Limb (tissue), 2 donors: ENCODE data around the gene SLC30A7.

Experiments used
- DNase-seq, 2 donors: peaks; one replicate each; pipeline ENCODE4 v3.0.0-alpha.2; 2016; ENCODE audit errors: extremely low spot score in 2 of 2

The SLC30A7 gene

DNA sequence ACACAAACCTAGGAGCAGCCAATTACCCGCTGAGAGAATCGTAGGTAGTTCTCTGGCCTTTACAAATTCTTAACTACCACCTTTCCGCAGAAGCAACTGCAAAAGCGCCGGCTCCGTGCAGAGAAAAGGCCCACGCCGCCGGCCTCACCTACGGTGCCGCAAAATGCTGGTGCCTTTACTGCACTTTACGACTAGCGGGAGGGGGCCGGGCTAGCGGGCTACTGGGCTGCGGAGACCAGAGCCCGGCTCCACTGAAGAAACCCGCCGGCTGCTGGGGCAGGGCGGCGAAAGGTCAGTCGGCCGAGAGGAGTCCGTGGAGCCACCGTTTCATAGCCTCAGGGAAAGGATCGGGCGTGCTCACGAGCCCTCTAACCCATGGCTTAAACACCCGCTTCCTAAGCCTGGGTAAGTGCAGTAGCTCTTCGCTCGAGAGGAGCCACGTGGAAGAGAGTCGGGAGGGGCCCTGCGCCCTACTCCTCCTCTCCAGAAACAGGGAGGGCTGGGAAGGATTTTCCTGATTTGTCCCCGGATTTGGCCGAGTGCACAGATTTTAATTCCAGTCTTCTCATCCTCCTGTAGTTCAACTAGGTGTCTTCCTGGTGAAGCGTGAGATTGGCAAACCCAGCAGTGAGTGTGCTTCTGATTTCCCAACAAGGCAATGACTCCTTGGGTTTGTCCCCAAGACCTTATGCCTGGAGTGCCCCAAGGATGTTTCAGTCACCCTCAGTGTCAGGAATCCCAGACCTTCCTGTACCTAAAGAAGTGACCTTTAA is 130.0 kb downstream of the SLC30A7 start, which contains the start of gene DPH5:
TSS of gene DPH5 (minus strand) at position 128 of the 773 bp plus-strand sequence. CDS start 341 bp downstream, outside the sequence.
- DNase-seq = peak; percentile 89 to 93

GRCh38 chr1:101026430-101026788 is 130.5 kb downstream of the SLC30A7 start:
- DNase-seq = no peak

DNA sequence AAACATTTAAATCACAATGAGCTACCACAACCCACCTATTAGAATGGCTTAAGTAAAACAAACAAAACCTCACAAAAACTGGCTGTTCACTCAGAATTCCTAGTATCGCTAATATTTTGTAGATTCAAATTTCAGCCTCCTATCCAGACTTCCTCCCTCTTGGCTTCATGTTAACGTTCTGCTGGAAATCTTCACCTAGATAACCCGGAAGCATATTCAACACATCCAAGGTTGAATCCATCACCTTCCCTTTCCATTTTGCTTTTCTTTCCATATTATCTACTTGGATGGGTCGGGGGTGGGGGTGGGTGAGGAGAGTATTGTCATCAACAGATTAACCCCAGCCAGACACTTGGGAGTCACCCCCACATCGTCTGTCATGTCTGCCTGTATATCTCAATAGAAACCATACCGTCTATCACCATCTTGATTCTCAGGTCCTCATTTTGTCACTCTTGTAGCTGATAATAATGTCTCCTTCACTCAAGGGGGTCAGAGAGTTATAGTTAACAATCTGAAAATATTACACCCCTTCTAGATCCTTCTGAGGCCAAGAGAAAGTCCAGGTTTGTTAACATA is 131.4 kb downstream of the SLC30A7 start:
- DNase-seq = no peak

DNA sequence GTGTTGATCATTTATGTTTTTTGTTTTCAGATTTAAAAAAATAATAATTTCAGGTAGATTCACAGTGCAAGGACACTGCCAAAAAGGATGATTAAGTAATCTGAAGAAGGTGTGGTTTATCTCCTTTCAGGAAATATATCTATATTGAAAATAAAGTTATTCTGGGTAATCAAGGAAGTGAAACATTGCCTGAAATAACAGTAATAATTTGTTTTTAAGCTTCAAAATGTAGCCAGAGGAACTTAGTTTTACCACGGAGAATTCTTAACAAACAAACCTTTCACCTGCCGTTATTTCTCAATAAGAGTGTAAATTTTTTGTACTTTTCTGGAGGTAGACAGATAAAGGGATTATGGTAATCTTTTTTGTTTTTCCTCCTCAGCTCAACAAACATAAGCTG is 132.6 kb downstream of the SLC30A7 start:
- no peak for DNase-seq

- no peak for DNase-seq
Measured at GRCh38 chr1:101029184-101029583, 133.3 kb downstream of the SLC30A7 start.

DNA sequence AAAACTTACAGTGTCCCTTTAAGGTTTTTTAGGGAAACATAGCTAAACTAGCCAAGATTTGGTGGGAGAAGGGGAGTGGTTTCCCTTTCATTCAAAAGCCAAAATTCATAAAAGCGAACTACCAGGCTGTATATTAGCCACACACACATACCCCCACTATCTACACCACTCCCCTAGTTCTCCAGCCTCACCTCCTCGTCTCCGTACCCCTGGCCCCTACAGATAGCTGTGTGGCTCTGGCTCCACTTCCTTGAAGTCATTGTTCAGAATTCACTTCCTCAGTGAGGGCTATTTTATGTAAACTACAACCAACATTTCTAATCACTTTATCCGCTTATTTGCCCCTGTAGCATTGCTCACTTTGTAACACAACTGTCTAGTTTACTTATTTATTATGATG is 135.0 kb downstream of the SLC30A7 start:
- DNase-seq = no peak
